ENCODE data around the gene BBS1. TPM values are rescaled to one million over a fixed set of nuclear protein-coding genes. Genes with fewer than 3 reads are reported as not detected.

BBS1 gene
- total RNA-seq, 1 donor from 2014 or later, result 71.8 TPM

GRCh38 chr11:66548774-66549630, 38.6 kb downstream of the BBS1 start:
- peak overlapping the region; percentile 17 for H3K27ac Mint-ChIP-seq
- H3K4me3 Mint-ChIP-seq, result peak overlapping the region; percentile 55
- no peaks in the 10 kb centered on the region for H3K9me3 Mint-ChIP-seq
- TF ChIP-seq, protein P1, sequence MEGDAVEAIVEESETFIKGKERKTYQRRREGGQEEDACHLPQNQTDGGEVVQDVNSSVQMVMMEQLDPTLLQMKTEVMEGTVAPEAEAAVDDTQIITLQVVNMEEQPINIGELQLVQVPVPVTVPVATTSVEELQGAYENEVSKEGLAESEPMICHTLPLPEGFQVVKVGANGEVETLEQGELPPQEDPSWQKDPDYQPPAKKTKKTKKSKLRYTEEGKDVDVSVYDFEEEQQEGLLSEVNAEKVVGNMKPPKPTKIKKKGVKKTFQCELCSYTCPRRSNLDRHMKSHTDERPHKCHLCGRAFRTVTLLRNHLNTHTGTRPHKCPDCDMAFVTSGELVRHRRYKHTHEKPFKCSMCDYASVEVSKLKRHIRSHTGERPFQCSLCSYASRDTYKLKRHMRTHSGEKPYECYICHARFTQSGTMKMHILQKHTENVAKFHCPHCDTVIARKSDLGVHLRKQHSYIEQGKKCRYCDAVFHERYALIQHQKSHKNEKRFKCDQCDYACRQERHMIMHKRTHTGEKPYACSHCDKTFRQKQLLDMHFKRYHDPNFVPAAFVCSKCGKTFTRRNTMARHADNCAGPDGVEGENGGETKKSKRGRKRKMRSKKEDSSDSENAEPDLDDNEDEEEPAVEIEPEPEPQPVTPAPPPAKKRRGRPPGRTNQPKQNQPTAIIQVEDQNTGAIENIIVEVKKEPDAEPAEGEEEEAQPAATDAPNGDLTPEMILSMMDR (conservative IDR thresholded peaks at IDR 0.05), result no peak
- H3K36me3 Mint-ChIP-seq, result no peaks in the 10 kb centered on the region
- DNase-seq (ENCODE audit: extremely low spot score, unreplicated experiment), result no peak
- peaks cover 29% of the 10 kb centered on the region for H3K4me1 Mint-ChIP-seq (ENCODE audit: unreplicated experiment)
- peaks cover 9% of the 10 kb centered on the region for H3K27me3 Mint-ChIP-seq

DNA sequence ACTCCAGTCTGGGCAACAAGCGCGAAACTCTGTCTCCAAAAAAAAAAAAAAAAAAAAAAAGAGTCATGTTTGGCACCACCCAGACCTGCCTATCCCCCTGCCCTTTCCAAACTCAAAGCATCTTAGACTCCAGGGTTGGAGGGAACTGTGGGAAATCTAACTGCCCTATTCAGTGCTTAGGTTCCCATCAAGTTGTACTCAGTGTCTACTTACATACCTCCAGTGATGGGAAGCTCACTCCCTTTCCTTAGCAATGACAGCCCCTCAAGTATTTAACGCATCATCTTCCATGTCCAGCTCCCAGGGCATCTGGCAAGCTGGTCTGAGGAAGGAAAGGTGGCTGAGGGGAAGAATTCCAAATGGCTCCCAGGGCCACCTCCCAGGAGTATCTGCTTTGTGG, 39.3 kb downstream of the BBS1 start:
- no peak overlapping the region for H3K27ac Mint-ChIP-seq

GRCh38 chr11:66550887-66551286, 40.5 kb downstream of the BBS1 start:
- peaks cover 9% of the 10 kb centered on the region for H3K27me3 Mint-ChIP-seq
- TF ChIP-seq, protein P1 (conservative IDR thresholded peaks at IDR 0.05), result no peak

More for the DNA sequence above, 39.3 kb downstream of the BBS1 start:
- Mint-ChIP-seq H3K9me3 (no peaks in the 10 kb centered on the region), H3K4me1 (ENCODE audit: unreplicated experiment) (peaks cover 25% of the 10 kb centered on the region), H3K4me3 (no peak overlapping the region), H3K36me3 (no peaks in the 10 kb centered on the region), H3K27me3 (peaks cover 9% of the 10 kb centered on the region)
- no peak for DNase-seq (ENCODE audit: extremely low spot score, unreplicated experiment)
- TF ChIP-seq, protein P1 (conservative IDR thresholded peaks at IDR 0.05), result no peak

DNA sequence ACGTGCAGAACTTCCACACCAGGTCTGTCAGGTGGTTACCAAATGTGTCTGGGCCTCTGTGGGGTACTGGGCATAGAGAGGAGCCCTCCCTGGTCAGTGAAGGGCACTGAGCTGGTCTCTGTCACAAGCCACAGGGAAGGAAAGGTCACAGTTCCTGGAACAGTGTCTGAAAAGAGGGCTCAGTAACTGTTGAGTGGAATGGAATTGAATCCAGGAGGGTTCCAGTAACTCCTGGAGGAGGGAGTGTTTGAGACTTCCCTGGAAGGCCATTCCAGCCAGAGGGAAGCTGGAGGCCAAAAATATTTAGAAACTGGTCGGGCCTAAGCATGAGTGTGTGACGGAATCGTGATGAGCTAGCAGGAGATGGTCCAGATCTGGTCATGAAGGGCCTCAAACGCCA, 44.2 kb downstream of the BBS1 start:
- Mint-ChIP-seq H3K9me3 (no peaks in the 10 kb centered on the region), H3K4me3 (no peak overlapping the region), H3K27ac (no peak overlapping the region), H3K4me1 (ENCODE audit: unreplicated experiment) (no peaks in the 10 kb centered on the region), H3K36me3 (no peaks in the 10 kb centered on the region), H3K27me3 (no peaks in the 10 kb centered on the region)
- no peak for DNase-seq (ENCODE audit: extremely low spot score, unreplicated experiment)
- TF ChIP-seq, protein P1 (conservative IDR thresholded peaks at IDR 0.05), result no peak

More at GRCh38 chr11:66550887-66551286, 40.5 kb downstream of the BBS1 start:
- no peaks in the 10 kb centered on the region for H3K36me3 Mint-ChIP-seq
- H3K4me3 Mint-ChIP-seq, result no peak overlapping the region
- no peak for DNase-seq (ENCODE audit: extremely low spot score, unreplicated experiment)
- H3K9me3 Mint-ChIP-seq, result no peaks in the 10 kb centered on the region
- no peak overlapping the region for H3K27ac Mint-ChIP-seq
- H3K4me1 Mint-ChIP-seq (ENCODE audit: unreplicated experiment), result peaks cover 20% of the 10 kb centered on the region

DNA sequence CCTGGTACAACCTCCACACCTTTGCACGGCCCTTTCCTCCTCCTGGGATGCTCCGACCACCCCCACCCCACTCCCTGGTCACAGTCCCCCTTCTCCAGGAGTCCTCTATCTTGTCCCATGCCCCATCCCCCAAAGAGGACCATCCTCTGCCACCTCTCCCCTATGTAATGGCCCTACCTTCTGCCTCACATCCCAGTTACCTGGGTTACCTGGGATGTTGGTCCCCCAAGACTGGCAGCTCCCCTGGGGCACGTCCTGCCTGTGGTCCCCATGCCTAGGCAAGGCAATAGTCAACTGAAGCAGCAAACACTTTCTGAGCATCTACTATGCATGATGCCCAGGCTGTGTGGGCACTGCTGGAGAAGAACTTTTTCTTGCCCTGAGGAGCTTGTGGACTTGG, 45.0 kb downstream of the BBS1 start:
- no peak for DNase-seq (ENCODE audit: extremely low spot score, unreplicated experiment)
- no peaks in the 10 kb centered on the region for H3K9me3 Mint-ChIP-seq
- H3K27me3 Mint-ChIP-seq, result no peaks in the 10 kb centered on the region
- no peaks in the 10 kb centered on the region for H3K4me1 Mint-ChIP-seq (ENCODE audit: unreplicated experiment)
- no peak overlapping the region for H3K27ac Mint-ChIP-seq
- H3K4me3 Mint-ChIP-seq, result no peak overlapping the region
- TF ChIP-seq, protein P1 (conservative IDR thresholded peaks at IDR 0.05), result no peak
- no peaks in the 10 kb centered on the region for H3K36me3 Mint-ChIP-seq
